ENCODE measurements around the gene JUND. TPM values are rescaled to one million over a fixed set of nuclear protein-coding genes. Genes with fewer than 3 reads are reported as not detected.
"Not testable (repeated sequence)": the region's sequence is repeated elsewhere in the genome, so short reads cannot be mapped to it uniquely, and the experiment has no call there.

JUND gene
- polyA plus RNA-seq, 1 of the 3 experiments (the other 2 are of a cell fraction), result 115 TPM

- CTCF ChIA-PET, result interaction anchor here (1.5 to 7.7 kb wide), 3 partner anchors 12 to 61 kb away, joined by 3 to 216 read pairs (median 7); partner anchors contain the start of genes IQCN and JUND
- H2AFZ ChIP-seq (ENCODE audit: low read depth), result no peak overlapping the region; the same call in 1 of the 2 replicates
- H3K4me3 ChIP-seq (ENCODE audit: low read depth in 2 of 2, low read length in 1 of 2), result no peak overlapping the region
Observed at GRCh38 chr19:18326772-18327171, 45.4 kb upstream of the JUND start.

GRCh38 chr19:18324373-18324731 lies 42.9 kb upstream of the JUND start:
- H3K4me2 ChIP-seq; H3K4me3 ChIP-seq (ENCODE audit: low read depth in 2 of 2, low read length in 1 of 2); H3K9me3 ChIP-seq; H3K27me3 ChIP-seq (ENCODE audit: insufficient read depth); H3K9me2 ChIP-seq; H3K36me3 ChIP-seq (replicated peaks in 1 of 2; ENCODE audit: control insufficient read depth in 1 of 2, insufficient read depth in 2 of 2, low read length in 1 of 2); H4K20me1 ChIP-seq (ENCODE audit: insufficient read depth); DNase-seq: not testable (repeated sequence)
- Histone ChIP-seq H3K79me2 (ENCODE audit: insufficient read depth) (peaks cover 35% of the 10 kb centered on the region), H3F3A (replicated peaks; ENCODE audit: insufficient read depth) (peaks cover 18% of the 10 kb centered on the region), H3K9ac (0 out of 2 replicates have a peak overlapping the region, but pooled peaks have one; percentile 68), H2AFZ (ENCODE audit: low read depth) (peak overlapping the region; percentile 89; the same call in 1 of the 2 replicates), H3K27ac (ENCODE audit: low read depth in 2 of 2, low read length in 1 of 2) (peak overlapping the region in 1 of 2 experiments; percentile 88; a peak in 3 of 4 replicates), H3K4me1 (ENCODE audit: control insufficient read depth in 1 of 2, insufficient read depth in 2 of 2, low read depth in 1 of 2, low read length in 1 of 2) (peaks cover 25 to 26% of the 10 kb centered on the region in 2 experiments; a peak in 3 of 4 replicates)
- CTCF ChIA-PET, result interaction anchor here (0.7 to 7.7 kb wide), 3 partner anchors 15 to 47 kb away, joined by 3 to 216 read pairs (median 3); partner anchors contain the start of genes IQCN and JUND
- POLR2A ChIA-PET, result interaction anchor here (0.9 to 1.0 kb wide), 2 partner anchors 43 to 44 kb away, joined by 3 to 5 read pairs; partner anchors contain the start of gene JUND
- WGBS (ENCODE audit: low lambda C conversion rate), result 72% methylated on average over 6 of the region's 6 CpGs

More at GRCh38 chr19:18326772-18327171, 45.4 kb upstream of the JUND start:
- Histone ChIP-seq H3K27ac (ENCODE audit: low read depth in 2 of 2, low read length in 1 of 2) (no peak overlapping the region), H3K36me3 (replicated peaks in 1 of 2; ENCODE audit: control insufficient read depth in 1 of 2, insufficient read depth in 2 of 2, low read length in 1 of 2) (no peaks in the 10 kb centered on the region), H3K9ac (no peak overlapping the region), H3K9me3 (no peaks in the 10 kb centered on the region), H4K20me1 (ENCODE audit: insufficient read depth) (no peaks in the 10 kb centered on the region), H3K27me3 (ENCODE audit: insufficient read depth) (no peaks in the 10 kb centered on the region), H3K9me2 (no peaks in the 10 kb centered on the region), H3K4me2 (no peak overlapping the region), H3K4me1 (ENCODE audit: control insufficient read depth in 1 of 2, insufficient read depth in 2 of 2, low read depth in 1 of 2, low read length in 1 of 2) (peaks cover 18 to 19% of the 10 kb centered on the region in 2 experiments; a peak in 3 of 4 replicates), H3F3A (replicated peaks; ENCODE audit: insufficient read depth) (peaks cover 18% of the 10 kb centered on the region), H3K79me2 (ENCODE audit: insufficient read depth) (peaks cover 10% of the 10 kb centered on the region)
- no peak for TF ChIP-seq TCF12 (IDR thresholded peaks at IDR 0.05)
- no peak for TF ChIP-seq ELF1 (IDR thresholded peaks at IDR 0.05)
- TF ChIP-seq MAX (IDR thresholded peaks at IDR 0.05; ENCODE audit: low read depth), result no peak
- no peak for TF ChIP-seq MEF2A (IDR thresholded peaks at IDR 0.05; ENCODE audit: borderline replicate concordance, low read depth)
- no peak for TF ChIP-seq FOXM1 (IDR thresholded peaks at IDR 0.05; ENCODE audit: low read depth)
- no peak for TF ChIP-seq FOSL2 (IDR thresholded peaks at IDR 0.05; ENCODE audit: borderline replicate concordance, low read depth)
- TF ChIP-seq PBX3 (IDR thresholded peaks at IDR 0.05), result no peak
- DNase-seq, result no peak
- POLR2A ChIA-PET, result no interaction called here
- 73% methylated on average over 3 of the region's 5 CpGs for WGBS (ENCODE audit: low lambda C conversion rate)

DNA sequence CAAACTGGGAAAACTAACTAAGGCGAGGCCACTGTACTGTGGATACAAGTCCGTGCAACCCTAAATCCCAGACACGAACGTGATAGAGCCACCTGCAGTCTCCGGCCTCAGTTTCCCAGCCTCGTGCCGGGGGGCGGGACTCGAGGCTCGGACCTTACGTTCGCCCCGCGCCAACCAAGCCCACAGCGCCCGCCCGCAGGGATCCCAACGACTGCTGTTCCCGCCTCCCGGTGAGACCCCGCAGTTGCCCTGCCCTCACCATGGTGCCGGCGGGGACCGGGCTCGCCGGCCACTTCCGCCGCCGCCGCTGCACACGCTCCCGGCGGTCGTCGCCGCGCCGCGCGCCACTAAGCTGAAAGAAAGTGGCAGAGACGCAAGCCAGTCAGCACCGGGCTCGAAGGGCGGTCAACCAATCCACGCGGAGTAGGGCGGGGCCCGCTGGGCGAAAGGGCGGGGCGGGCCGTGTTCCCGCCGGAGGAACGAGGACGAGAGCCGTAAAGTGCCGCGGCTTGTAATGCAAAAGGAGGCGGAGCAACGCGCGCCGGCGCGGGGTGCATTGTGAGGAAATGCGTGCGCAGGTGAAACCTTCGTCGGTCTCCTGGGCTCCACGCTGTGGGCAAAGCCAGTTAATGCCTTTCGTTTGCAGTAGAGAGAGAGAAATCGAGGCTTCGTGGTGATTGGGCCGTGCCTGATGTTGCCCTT lies 41.5 kb upstream of the JUND start, which contains the start of gene LSM4:
Gene LSM4, minus strand, starts transcription at position 318 of the 702 bp plus-strand sequence. Its CDS starts 56 bp downstream, at position 262.
- H2AFZ ChIP-seq (ENCODE audit: low read depth), result peak within 1 kb of the TSS; percentile 89
- H3K4me2 ChIP-seq, result peak within 1 kb of the TSS; percentile 88
- peak within 1 kb of the TSS; percentile 72 to 89 for H3K4me3 ChIP-seq (ENCODE audit: low read depth in 2 of 2, low read length in 1 of 2)
- peaks cover 19 to 30% of the 10 kb centered on the region in 2 experiments; a peak in 3 of 4 replicates for H3K4me1 ChIP-seq (ENCODE audit: control insufficient read depth in 1 of 2, insufficient read depth in 2 of 2, low read depth in 1 of 2, low read length in 1 of 2)
- ChIA-PET POLR2A (interaction anchor here (0.5 to 3.8 kb wide), 9 partner anchors 11 to 131 kb away, joined by 3 to 97 read pairs (median 5); partner anchors contain the start of genes IQCN and JUND), CTCF (interaction anchor here (0.9 to 4.3 kb wide), 18 partner anchors 10 to 139 kb away, joined by 3 to 123 read pairs (median 6); partner anchors contain the start of genes JUND and SSBP4)
- no peaks in the 10 kb centered on the region for H3K27me3 ChIP-seq (ENCODE audit: insufficient read depth)
- H3K9ac ChIP-seq, result peak within 1 kb of the TSS; percentile 91
- H4K20me1 ChIP-seq (ENCODE audit: insufficient read depth), result no peaks in the 10 kb centered on the region
- WGBS (ENCODE audit: low lambda C conversion rate), result 0% methylated on average over 14 of the region's 75 CpGs
- H3K36me3 ChIP-seq (replicated peaks in 1 of 2; ENCODE audit: control insufficient read depth in 1 of 2, insufficient read depth in 2 of 2, low read length in 1 of 2), result no peaks in the 10 kb centered on the region
- no peaks in the 10 kb centered on the region for H3K9me3 ChIP-seq
- DNase-seq, result peak; percentile 97
- H3K79me2 ChIP-seq (ENCODE audit: insufficient read depth), result peaks cover 49% of the 10 kb centered on the region
- H3K9me2 ChIP-seq, result no peaks in the 10 kb centered on the region
- peaks cover 15% of the 10 kb centered on the region for H3F3A ChIP-seq (replicated peaks; ENCODE audit: insufficient read depth)
- peak within 1 kb of the TSS; percentile 88 to 93 for H3K27ac ChIP-seq (ENCODE audit: low read depth in 2 of 2, low read length in 1 of 2)
- TF ChIP-seq NFIC (IDR thresholded peaks at IDR 0.05; ENCODE audit: borderline replicate concordance), result no peak
- TF ChIP-seq POLR2AphosphoS5 (IDR thresholded peaks at IDR 0.05; ENCODE audit: low read depth, low read length), result peak; percentile 76
- no peak for TF ChIP-seq TCF12 (IDR thresholded peaks at IDR 0.05)
- peak; percentile 90 for TF ChIP-seq MXI1 (IDR thresholded peaks at IDR 0.05; ENCODE audit: low read depth, low read length)
- TF ChIP-seq SMC3 (IDR thresholded peaks at IDR 0.05; ENCODE audit: low read depth, low read length), result peak; percentile 61
- TF ChIP-seq NRF1 (IDR thresholded peaks at IDR 0.05; ENCODE audit: low read depth, low read length), result peak; percentile 91
- TF ChIP-seq YY1 (IDR thresholded peaks at IDR 0.05; ENCODE audit: low read depth), result 0 out of 2 replicates have a peak, but pooled peaks have one; percentile 23
- TF ChIP-seq GABPA (IDR thresholded peaks at IDR 0.05; ENCODE audit: low read depth), result peak; percentile 62
- no peak for TF ChIP-seq RXRA (IDR thresholded peaks at IDR 0.05; ENCODE audit: borderline replicate concordance, low read depth)
- peak; percentile 74; the same call in 1 of the 2 replicates for TF ChIP-seq TAF1 (IDR thresholded peaks at IDR 0.05; ENCODE audit: borderline replicate concordance, low read depth, low read length)
- peak; percentile 98 for TF ChIP-seq PBX3 (IDR thresholded peaks at IDR 0.05)
- TF ChIP-seq ELF1 (IDR thresholded peaks at IDR 0.05), result no peak; the same call in 1 of the 2 replicates
- TF ChIP-seq FOXM1 (IDR thresholded peaks at IDR 0.05; ENCODE audit: low read depth), result no peak
- TF ChIP-seq MAX (IDR thresholded peaks at IDR 0.05; ENCODE audit: low read depth), result peak; percentile 82
- TF ChIP-seq RFX5 (IDR thresholded peaks at IDR 0.05; ENCODE audit: low read length), result no peak
- peak; percentile 41; the same call in 1 of the 2 replicates for TF ChIP-seq SIN3A (IDR thresholded peaks at IDR 0.05; ENCODE audit: borderline replicate concordance, low read depth, low read length)
